Sigmoid colon (tissue), 4 donors: ENCODE results near the gene FRAS1.

Experiments
- POLR2A ChIP-seq, 2 donors: fragments of 450-650 bp; IDR thresholded peaks; one replicate each; pipeline ENCODE4 v1.6.1; 2016; ENCODE audit warnings: antibody characterized with exemption in 2 of 2, mild to moderate bottlenecking in 2 of 2, moderate library complexity in 2 of 2
- POLR2AphosphoS5 ChIP-seq, 4 donors: sonication (generic); formaldehyde crosslinking; IDR thresholded peaks; one replicate each; pipeline ENCODE4 v1.6.1; 2017; ENCODE audit warnings: antibody characterized with exemption in 4 of 4
- TF ChIP-seq, protein P1 (sequence below), 4 experiments: fragments of 450-650 bp in 3 of 4; fragments of 200-600 bp in 1 of 4; IDR thresholded peaks; one replicate each; pipeline ENCODE4 v1.5.1; 2016 to 2019; ENCODE audit warnings: antibody characterized with exemption in 4 of 4, mild to moderate bottlenecking in 3 of 4, moderate library complexity in 2 of 4

GRCh38 chr4:78162821-78163220 lies 105.7 kb downstream of the FRAS1 start:
- TF ChIP-seq, protein P1, sequence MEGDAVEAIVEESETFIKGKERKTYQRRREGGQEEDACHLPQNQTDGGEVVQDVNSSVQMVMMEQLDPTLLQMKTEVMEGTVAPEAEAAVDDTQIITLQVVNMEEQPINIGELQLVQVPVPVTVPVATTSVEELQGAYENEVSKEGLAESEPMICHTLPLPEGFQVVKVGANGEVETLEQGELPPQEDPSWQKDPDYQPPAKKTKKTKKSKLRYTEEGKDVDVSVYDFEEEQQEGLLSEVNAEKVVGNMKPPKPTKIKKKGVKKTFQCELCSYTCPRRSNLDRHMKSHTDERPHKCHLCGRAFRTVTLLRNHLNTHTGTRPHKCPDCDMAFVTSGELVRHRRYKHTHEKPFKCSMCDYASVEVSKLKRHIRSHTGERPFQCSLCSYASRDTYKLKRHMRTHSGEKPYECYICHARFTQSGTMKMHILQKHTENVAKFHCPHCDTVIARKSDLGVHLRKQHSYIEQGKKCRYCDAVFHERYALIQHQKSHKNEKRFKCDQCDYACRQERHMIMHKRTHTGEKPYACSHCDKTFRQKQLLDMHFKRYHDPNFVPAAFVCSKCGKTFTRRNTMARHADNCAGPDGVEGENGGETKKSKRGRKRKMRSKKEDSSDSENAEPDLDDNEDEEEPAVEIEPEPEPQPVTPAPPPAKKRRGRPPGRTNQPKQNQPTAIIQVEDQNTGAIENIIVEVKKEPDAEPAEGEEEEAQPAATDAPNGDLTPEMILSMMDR (IDR thresholded peaks at IDR 0.05): no peak
- TF ChIP-seq POLR2A (IDR thresholded peaks at IDR 0.05): no peak
- TF ChIP-seq POLR2AphosphoS5 (IDR thresholded peaks at IDR 0.05): no peak
